K562 (cell line): ENCODE measurements around the gene P2RX3. TPM values are rescaled to one million over a fixed set of nuclear protein-coding genes. Genes with fewer than 3 reads are reported as not detected.
A peak's percentile ranks its signal among the peaks of the same experiment; 100 is the strongest.

Experiments used
- AFF1 ChIP-seq, 2 experiments: fragments of 450-650 bp; IDR thresholded peaks; 2 replicates each; pipeline ENCODE4 v1.6.1; 2018; ENCODE audit warnings: mild to moderate bottlenecking in 2 of 2, low read depth in 1 of 2; ENCODE audit not compliant: partially characterized antibody in 2 of 2
- CHD7 ChIP-seq: fragments of 200-600 bp; sonication (generic); IDR thresholded peaks from one replicate; pipeline ENCODE4 v1.6.1; 2012; ENCODE audit warnings: mild to moderate bottlenecking, low read depth, low read length, inconsistent platforms
- CTBP1 ChIP-seq: fragments of 450-650 bp; IDR thresholded peaks from 2 replicates; pipeline ENCODE4 v1.6.1; 2016; ENCODE audit warnings: borderline replicate concordance
- DPF2 ChIP-seq: fragments of 450-650 bp; IDR thresholded peaks from 2 replicates; pipeline ENCODE4 v1.6.1; 2016
- GTF2A2 ChIP-seq: IDR thresholded peaks from 2 replicates; pipeline ENCODE4 v1.6.1; 2016; ENCODE audit warnings: mild to moderate bottlenecking, missing genetic modification characterization, missing compliant biosample characterization
- JUND ChIP-seq, 2 experiments: IDR thresholded peaks; 2 replicates in 1 of 2; 3 replicates in 1 of 2; pipeline ENCODE4 v1.6.1; 2011; ENCODE audit warnings: borderline replicate concordance in 2 of 2, low read depth in 2 of 2, low read length in 2 of 2, improper control_type of control experiment in 1 of 2, missing biosample characterization in 1 of 2, missing genetic modification characterization in 1 of 2, missing genetic modification reagents in 1 of 2
- RCOR1 ChIP-seq, 2 experiments: IDR thresholded peaks; 2 replicates each; pipeline ENCODE4 v1.6.1; 2012; ENCODE audit warnings: low read depth in 2 of 2, low read length in 2 of 2, borderline replicate concordance in 1 of 2, improper control_type of control experiment in 1 of 2
- SNIP1 ChIP-seq: fragments of 450-650 bp; IDR thresholded peaks from 2 replicates; pipeline ENCODE4 v1.7.1; 2017; ENCODE audit warnings: low read depth, mild to moderate bottlenecking
- ZNF431 ChIP-seq: sonication (generic); formaldehyde crosslinking; IDR thresholded peaks from 2 replicates; pipeline ENCODE4 v1.8.0; 2022; ENCODE audit warnings: mild to moderate bottlenecking, missing genetic modification reagents
- ZNF766 ChIP-seq: fragments of 200-800 bp; sonication (Bioruptor generic); conservative IDR thresholded peaks from 2 replicates; pipeline ENCODE4 v1.6.1; 2016; ENCODE audit warnings: missing genetic modification characterization, missing compliant biosample characterization
- polyA plus RNA-seq, 8 experiments: library from polyadenylated mRNA; depleted of rRNA in 4 of 8; stranded (reverse) in 5 of 8; unstranded in 3 of 8; fragments of >200 nt; fragmentation: Nextera tagmentation in 2 of 8; fragmentation: Illumina TruSeq in 1 of 8; extraction: Ambion mirVana in 2 of 8; extraction: Trizol in 1 of 8; gene quantifications; 2 replicates each; pipeline versions ENCODE4 v1.2.1 to v1.2.3, GENCODE V29; 2011 to 2014; ENCODE audit warnings: inconsistent platforms in 1 of 8, missing spikeins in 1 of 8
- total RNA-seq, 7 experiments: library from RNA; depleted of rRNA in 6 of 7; stranded (reverse); fragments of >200 nt in 6 of 7; fragmentation: Illumina TruSeq in 2 of 7; extraction: Trizol in 2 of 7; gene quantifications; 2 replicates each; pipeline versions ENCODE4 v1.2.1 to v1.2.3, GENCODE V29; 2011 to 2021; ENCODE audit warnings: low replicate concordance in 1 of 7

Gene P2RX3
- total and polyA plus RNA-seq, 9 of the 15 experiments (the other 6 are each of a cell fraction or from before 2014, with no cell fraction given) = not detected

GRCh38 chr11:57390535-57390934 lies 52.4 kb downstream of the P2RX3 start, which contains the start of gene PRG2 (continued):
- TF ChIP-seq CTBP1 (peak; percentile 85), SNIP1 (no peak), CHD7 (no peak), ZNF766 (0 out of 2 replicates have a peak, but pooled peaks have one; percentile 30), JUND (IDR thresholded peaks at IDR 0.05; ENCODE audit: borderline replicate concordance, low read depth, low read length) (peak; percentile 42; the same call in 1 of the 2 replicates), JUND (tag; IDR thresholded peaks at IDR 0.05; ENCODE audit: borderline replicate concordance, low read depth, low read length) (no peak; the same call in 2 of the 3 replicates), GTF2A2 (tag) (no peak), RCOR1 (IDR thresholded peaks at IDR 0.05; ENCODE audit: borderline replicate concordance in 1 of 2, low read depth in 2 of 2, low read length in 2 of 2) (peak in 1 of 2 experiments; percentile 88; a peak in 2 of 4 replicates), AFF1 (IDR thresholded peaks at IDR 0.05; ENCODE audit: low read depth in 1 of 2, partially characterized antibody in 2 of 2) (no peak), DPF2 (peak; percentile 38; the same call in 1 of the 2 replicates), ZNF431 (CRISPR knock-in tag) (no peak)
